A549 treated with GW870086 at 1 μM for 4 hours (cell line): ENCODE results near the gene SSC4D. TPM values are rescaled to one million over a fixed set of nuclear protein-coding genes. Genes with fewer than 3 reads are reported as not detected.

ENCODE experiments used
- total RNA-seq: library from RNA; stranded (reverse); fragments of 200-300 nt; extraction: Qiagen RNA extraction; gene quantifications from 5 replicates; pipeline ENCODE4 v1.2.3, GENCODE V29; 2022; ENCODE audit warnings: low read depth

Gene SSC4D
- 0.89 to 1.6 TPM (median 1.0 TPM) in 5 replicates for total RNA-seq

GRCh38 chr7:76409537-76409936 lies at the start of gene SSC4D:
Gene SSC4D, minus strand, starts transcription at chr7:76409697. Its CDS starts 5,258 bp downstream, at chr7:76404439.

GRCh38 chr7:76424413-76425111 lies 15.1 kb upstream of the SSC4D start, which contains the start of gene ZP3:
Gene ZP3, plus strand, starts transcription at chr7:76424950. Its CDS starts 15 bp downstream, at chr7:76424965.

GRCh38 chr7:76358481-76359110 lies 50.9 kb downstream of the SSC4D start, which contains the start of gene YWHAG:
Gene YWHAG, minus strand, starts transcription at chr7:76358991. Its CDS starts 183 bp downstream, at chr7:76358808.

Other genes starting within 250 kb of the SSC4D start
- 8.2 to 12.5 TPM (median 11.2 TPM) in 5 replicates for gene SRRM3, start 207.8 kb downstream of the SSC4D start, total RNA-seq
- 980 to 1,356 TPM (median 1,314 TPM) in 5 replicates for gene HSPB1, start 107.0 kb downstream of the SSC4D start, total RNA-seq
- gene YWHAG, start 50.7 kb downstream of the SSC4D start, total RNA-seq = 201 to 252 TPM (median 237 TPM) in 5 replicates
- gene ZP3, start 15.3 kb upstream of the SSC4D start, total RNA-seq = 18.4 to 22.2 TPM (median 20.2 TPM) in 5 replicates
- 33.1 to 37.3 TPM (median 34.4 TPM) in 5 replicates for gene DTX2, start 52.0 kb upstream of the SSC4D start, total RNA-seq
- gene UPK3B, start 100.9 kb upstream of the SSC4D start, total RNA-seq = 12.7 to 21.8 TPM (median 18.7 TPM) in 5 replicates
- gene SPDYE16, start 133.6 kb upstream of the SSC4D start, total RNA-seq = not detected in 5 replicates
- 20.7 to 28.4 TPM (median 24.6 TPM) in 5 replicates for gene POMZP3, start 217.6 kb upstream of the SSC4D start, total RNA-seq